Right atrium auricular region (tissue), 2 donors: Measurements from ENCODE around the gene CLIP1. TPM values are rescaled to one million over a fixed set of nuclear protein-coding genes. Genes with fewer than 3 reads are reported as not detected.

Experiments used
- DNase-seq: peaks from one replicate; pipeline ENCODE4 v3.0.0-alpha.2; 2019; ENCODE audit warnings: low spot score
- H3K27ac ChIP-seq, 2 donors: fragments of 200-600 bp; sonication (generic); 1 replicate in 1 of 2; 2 replicates in 1 of 2; pipeline ENCODE4 v1.5.1; 2016 to 2019
- H3K27me3 ChIP-seq, 2 donors: fragments of 200-600 bp; sonication (generic); one replicate each; pipeline versions ENCODE4 v1.5.1 to v1.6.0; 2017 to 2019
- H3K36me3 ChIP-seq: fragments of 200-600 bp; sonication (generic); one replicate; pipeline ENCODE4 v1.5.1; 2016
- H3K4me1 ChIP-seq, 2 donors: fragments of 200-600 bp; sonication (generic); one replicate each; pipeline versions ENCODE4 v1.5.1 to v1.6.0; 2017 to 2019
- H3K4me3 ChIP-seq, 2 donors: fragments of 200-600 bp; sonication (generic); 1 replicate in 1 of 2; 2 replicates in 1 of 2; pipeline ENCODE4 v1.5.1; 2017 to 2019; ENCODE audit warnings: mild to moderate bottlenecking in 1 of 2, moderate library complexity in 1 of 2
- H3K9me3 ChIP-seq, 2 donors: fragments of 200-600 bp; sonication (generic); one replicate each; pipeline ENCODE4 v1.5.1; 2019
- CTCF ChIP-seq, 2 donors: fragments of 200-600 bp; sonication (generic); IDR thresholded peaks; one replicate each; pipeline ENCODE4 v1.5.1; 2019; ENCODE audit warnings: antibody characterized with exemption in 2 of 2
- total RNA-seq, 2 donors: library from RNA; depleted of rRNA; stranded (reverse); fragments of >200 nt; gene quantifications; one replicate each; pipeline ENCODE4 v1.1.0, GENCODE V29; 2016

CLIP1 gene
- total RNA-seq, 2 donors from 2014 or later, result 91.5 to 153 TPM

GRCh38 chr12:122460641-122461040 is 38.2 kb upstream of the CLIP1 start:
- Histone ChIP-seq H3K27me3 (no peaks in the 10 kb centered on the region), H3K36me3 (no peaks in the 10 kb centered on the region), H3K4me3 (no peak overlapping the region), H3K27ac (no peak overlapping the region), H3K9me3 (no peaks in the 10 kb centered on the region), H3K4me1 (no peaks in the 10 kb centered on the region)
- DNase-seq, result no peak
- no peak for TF ChIP-seq CTCF (IDR thresholded peaks at IDR 0.05)

GRCh38 chr12:122460061-122460460 is 37.6 kb upstream of the CLIP1 start:
- no peaks in the 10 kb centered on the region for H3K4me1 ChIP-seq
- H3K36me3 ChIP-seq, result no peaks in the 10 kb centered on the region
- H3K27me3 ChIP-seq, result no peaks in the 10 kb centered on the region
- DNase-seq, result no peak
- no peak overlapping the region for H3K27ac ChIP-seq
- TF ChIP-seq CTCF (IDR thresholded peaks at IDR 0.05), result no peak
- no peaks in the 10 kb centered on the region for H3K9me3 ChIP-seq
- no peak overlapping the region for H3K4me3 ChIP-seq

- no peak for DNase-seq
- H3K4me1 ChIP-seq, result no peaks in the 10 kb centered on the region
- no peaks in the 10 kb centered on the region for H3K36me3 ChIP-seq
- H3K27me3 ChIP-seq, result no peaks in the 10 kb centered on the region
- TF ChIP-seq CTCF (IDR thresholded peaks at IDR 0.05), result no peak
- no peak overlapping the region for H3K27ac ChIP-seq
- no peaks in the 10 kb centered on the region for H3K9me3 ChIP-seq
- no peak overlapping the region for H3K4me3 ChIP-seq
Measured at GRCh38 chr12:122459211-122459610, 36.7 kb upstream of the CLIP1 start.

GRCh38 chr12:122458105-122459035 is 35.9 kb upstream of the CLIP1 start:
- Histone ChIP-seq H3K4me3 (no peak overlapping the region), H3K36me3 (no peaks in the 10 kb centered on the region), H3K27me3 (no peaks in the 10 kb centered on the region), H3K4me1 (no peaks in the 10 kb centered on the region), H3K27ac (no peak overlapping the region), H3K9me3 (no peaks in the 10 kb centered on the region)
- TF ChIP-seq CTCF (IDR thresholded peaks at IDR 0.05), result no peak
- no peak for DNase-seq

- DNase-seq, result no peak
- Histone ChIP-seq H3K9me3 (no peaks in the 10 kb centered on the region), H3K4me1 (no peaks in the 10 kb centered on the region), H3K4me3 (no peak overlapping the region), H3K27me3 (no peaks in the 10 kb centered on the region), H3K36me3 (no peaks in the 10 kb centered on the region), H3K27ac (no peak overlapping the region)
- no peak for TF ChIP-seq CTCF (IDR thresholded peaks at IDR 0.05)
Measured at GRCh38 chr12:122457627-122458026, 35.2 kb upstream of the CLIP1 start.
